PC-9 (cell line): ENCODE measurements around the gene SLC25A26. TPM values are rescaled to one million over a fixed set of nuclear protein-coding genes. Genes with fewer than 3 reads are reported as not detected.

ENCODE experiments used
- BruUV-seq: library from RNA; stranded (reverse); fragments of 400-500 nt; replicated peaks from 2 replicates; lab custom pipeline; 2021; lab: Mats Ljungman, UMichigan
- CTCF ChIA-PET: fragments of 300-600 bp; sonication (Branson Sonifier 250); formaldehyde crosslinking; loops from one replicate; lab custom pipeline; 2022; ENCODE audit warnings: antibody characterized with exemption; lab: Charles Lee
- POLR2A ChIA-PET: fragments of 300-600 bp; sonication (Branson Sonifier 250); formaldehyde crosslinking; loops from one replicate; lab custom pipeline; 2022; ENCODE audit warnings: antibody characterized with exemption; ENCODE audit not compliant: unreplicated experiment; lab: Charles Lee
- DNase-seq, 2 experiments: peaks; one replicate each; pipeline versions ENCODE4 v3.0.0 to v3.0.0-alpha.2; 2015 to 2022; ENCODE audit warnings: mixed read lengths in 1 of 2
- H2AFZ ChIP-seq: fragments of 200-600 bp; sonication (generic); 2 replicates; pipeline ENCODE4 v1.8.1; 2017; ENCODE audit warnings: antibody characterized with exemption
- H3F3A ChIP-seq: fragments of 200-600 bp; sonication (generic); 2 replicates; pipeline ENCODE4 v1.8.1; 2017; ENCODE audit warnings: antibody characterized with exemption, mild to moderate bottlenecking, low read depth; ENCODE audit not compliant: insufficient read depth
- H3K27ac ChIP-seq: fragments of 200-600 bp; sonication (generic); 2 replicates; pipeline ENCODE4 v1.6.1; 2016; ENCODE audit warnings: mixed run types
- H3K27me3 ChIP-seq: fragments of 200-600 bp; sonication (generic); 2 replicates; pipeline ENCODE4 v1.6.1; 2016; ENCODE audit warnings: low read depth, mixed run types; ENCODE audit not compliant: insufficient read depth
- H3K36me3 ChIP-seq: fragments of 200-600 bp; sonication (generic); 2 replicates; pipeline ENCODE4 v1.6.1; 2016; ENCODE audit warnings: low read depth, mixed run types
- H3K4me1 ChIP-seq: fragments of 200-600 bp; sonication (generic); replicated peaks from 2 replicates; pipeline ENCODE4 v1.6.1; 2016; ENCODE audit warnings: mixed run types; ENCODE audit not compliant: insufficient read depth
- H3K4me2 ChIP-seq: fragments of 200-600 bp; sonication (generic); 2 replicates; pipeline ENCODE4 v1.6.1; 2017; ENCODE audit warnings: mixed run types
- H3K4me3 ChIP-seq: fragments of 200-600 bp; sonication (generic); 2 replicates; pipeline ENCODE4 v1.6.1; 2016; ENCODE audit warnings: mixed run types
- H3K79me2 ChIP-seq: fragments of 200-600 bp; sonication (generic); 2 replicates; pipeline ENCODE4 v1.6.1; 2017; ENCODE audit warnings: low read depth, mixed run types
- H3K9me2 ChIP-seq: fragments of 200-600 bp; sonication (generic); 2 replicates; pipeline ENCODE4 v1.8.1; 2017; ENCODE audit warnings: mild to moderate bottlenecking; ENCODE audit not compliant: insufficient read depth
- H3K9me3 ChIP-seq: fragments of 200-600 bp; sonication (generic); 2 replicates; pipeline ENCODE4 v1.8.1; 2016; ENCODE audit warnings: low read depth; ENCODE audit not compliant: insufficient read depth
- H4K20me1 ChIP-seq: fragments of 200-600 bp; sonication (generic); 2 replicates; pipeline ENCODE4 v1.8.1; 2017; ENCODE audit not compliant: insufficient read depth
- CTCF ChIP-seq: fragments of 200-600 bp; sonication (generic); conservative IDR thresholded peaks from 2 replicates; pipeline ENCODE4 v1.6.1; 2017; ENCODE audit warnings: mixed run types, antibody characterized with exemption, mild to moderate bottlenecking, moderate library complexity
- EZH2 ChIP-seq: fragments of 200-600 bp; sonication (generic); IDR thresholded peaks from 2 replicates; pipeline ENCODE4 v1.8.0; 2017; ENCODE audit warnings: antibody characterized with exemption, low read depth
- intact Hi-C: fragments of 100-400 bp; cut with micrococcal nuclease; formaldehyde crosslinking; loops from one replicate; pipeline ENCODE4 v1.10.0; 2022; ENCODE audit not compliant: unreplicated experiment
- total RNA-seq: library from RNA; stranded (reverse); gene quantifications from 2 replicates; pipeline ENCODE4 v1.2.3, GENCODE V29; 2021

Gene SLC25A26
- total RNA-seq, 1 experiment from 2014 or later, result 20.8 TPM

GRCh38 chr3:66426135-66426534 lies 205.3 kb downstream of the SLC25A26 start:
- intact Hi-C loops, result no loop called here
- Histone ChIP-seq H3K79me2 (no peaks in the 10 kb centered on the region), H3K4me2 (no peak overlapping the region), H3K4me3 (no peak overlapping the region), H3F3A (no peaks in the 10 kb centered on the region), H3K4me1 (no peaks in the 10 kb centered on the region; the same call in 1 of the 2 replicates), H3K27ac (no peak overlapping the region), H4K20me1 (no peaks in the 10 kb centered on the region), H3K9me2 (no peaks in the 10 kb centered on the region), H3K36me3 (no peaks in the 10 kb centered on the region), H3K27me3 (peaks cover 4% of the 10 kb centered on the region; the same call in 1 of the 2 replicates), H2AFZ (no peak overlapping the region), H3K9me3 (no peaks in the 10 kb centered on the region)
- CTCF ChIA-PET, result no interaction called here
- TF ChIP-seq CTCF, result no peak
- no peak for TF ChIP-seq EZH2
- BruUV-seq, result no TSS peak
- no peak for DNase-seq
- POLR2A ChIA-PET, result no interaction called here

- Histone ChIP-seq H3K36me3 (no peaks in the 10 kb centered on the region), H3K4me2 (no peak overlapping the region), H3K9me3 (no peaks in the 10 kb centered on the region), H3K9me2 (no peaks in the 10 kb centered on the region), H2AFZ (no peak overlapping the region), H4K20me1 (no peaks in the 10 kb centered on the region), H3F3A (no peaks in the 10 kb centered on the region), H3K79me2 (no peaks in the 10 kb centered on the region), H3K4me1 (no peaks in the 10 kb centered on the region; the same call in 1 of the 2 replicates), H3K27me3 (peaks cover 4% of the 10 kb centered on the region; the same call in 1 of the 2 replicates), H3K4me3 (no peak overlapping the region), H3K27ac (no peak overlapping the region)
- intact Hi-C loops, result no loop called here
- CTCF ChIA-PET, result no interaction called here
- DNase-seq, result no peak
- POLR2A ChIA-PET, result no interaction called here
- TF ChIP-seq CTCF (no peak), EZH2 (no peak)
- no TSS peak for BruUV-seq
These were observed 206.6 kb downstream of the SLC25A26 start for GRCh38 chr3:66427352-66427751.

- BruUV-seq, result no TSS peak
- POLR2A ChIA-PET, result no interaction called here
- Histone ChIP-seq H3K4me3 (no peak overlapping the region), H3K9me3 (no peaks in the 10 kb centered on the region), H3K4me2 (peak overlapping the region; percentile 23; the same call in 1 of the 2 replicates), H2AFZ (no peak overlapping the region), H4K20me1 (no peaks in the 10 kb centered on the region), H3K9me2 (no peaks in the 10 kb centered on the region), H3K79me2 (no peaks in the 10 kb centered on the region), H3F3A (no peaks in the 10 kb centered on the region), H3K36me3 (no peaks in the 10 kb centered on the region), H3K27ac (no peak overlapping the region), H3K27me3 (peaks cover 4% of the 10 kb centered on the region; the same call in 1 of the 2 replicates), H3K4me1 (no peaks in the 10 kb centered on the region; the same call in 1 of the 2 replicates)
- DNase-seq, result no peak
- CTCF ChIA-PET, result no interaction called here
- intact Hi-C loops, result no loop called here
- TF ChIP-seq CTCF (no peak), EZH2 (no peak)
These were observed 207.2 kb downstream of the SLC25A26 start for GRCh38 chr3:66427951-66428474.

Other genes with a start within 250 kb of the SLC25A26 start
- gene MAGI1, start 182.1 kb upstream of the SLC25A26 start, total RNA-seq, result 23.3 and 24.1 TPM in 2 replicates